Upper lobe of left lung (tissue), 4 donors: ENCODE data around the gene RIPOR2.

Experiments
- POLR2A ChIP-seq, 4 donors: fragments of 450-650 bp; IDR thresholded peaks; one replicate each; pipeline ENCODE4 v1.5.1; 2016 to 2017; ENCODE audit warnings: antibody characterized with exemption in 4 of 4, mild to moderate bottlenecking in 2 of 4
- POLR2AphosphoS5 ChIP-seq, 2 donors: sonication (generic); formaldehyde crosslinking; IDR thresholded peaks; one replicate each; pipeline ENCODE4 v1.5.1; 2017; ENCODE audit warnings: antibody characterized with exemption in 2 of 2
- TF ChIP-seq, protein P1 (sequence below), 6 experiments: fragments of 450-650 bp in 4 of 6; fragments of 200-600 bp in 2 of 6; sonication (generic) in 2 of 6; IDR thresholded peaks; one replicate each; pipeline ENCODE4 v1.5.1; 2016 to 2019; ENCODE audit warnings: antibody characterized with exemption in 6 of 6

DNA sequence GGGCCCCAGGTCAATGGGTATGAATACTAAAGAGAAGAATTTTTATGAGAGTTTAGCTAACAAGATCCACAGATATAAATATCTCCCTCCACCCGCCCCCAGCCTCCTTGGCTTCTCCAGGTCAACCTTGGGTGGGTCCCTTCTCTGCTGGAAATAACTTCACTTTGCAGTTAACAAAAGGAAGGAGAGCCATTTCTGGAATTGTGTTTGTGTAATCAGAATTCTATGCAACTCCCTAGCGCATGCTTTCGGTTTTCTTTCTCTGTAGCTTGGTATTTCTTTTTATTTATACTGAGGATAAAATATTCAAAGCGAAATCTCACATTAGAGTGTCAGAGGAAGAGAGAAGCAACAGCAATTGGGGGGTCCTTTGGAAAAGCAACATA is 27.1 kb downstream of the RIPOR2 start:
- TF ChIP-seq, protein P1, sequence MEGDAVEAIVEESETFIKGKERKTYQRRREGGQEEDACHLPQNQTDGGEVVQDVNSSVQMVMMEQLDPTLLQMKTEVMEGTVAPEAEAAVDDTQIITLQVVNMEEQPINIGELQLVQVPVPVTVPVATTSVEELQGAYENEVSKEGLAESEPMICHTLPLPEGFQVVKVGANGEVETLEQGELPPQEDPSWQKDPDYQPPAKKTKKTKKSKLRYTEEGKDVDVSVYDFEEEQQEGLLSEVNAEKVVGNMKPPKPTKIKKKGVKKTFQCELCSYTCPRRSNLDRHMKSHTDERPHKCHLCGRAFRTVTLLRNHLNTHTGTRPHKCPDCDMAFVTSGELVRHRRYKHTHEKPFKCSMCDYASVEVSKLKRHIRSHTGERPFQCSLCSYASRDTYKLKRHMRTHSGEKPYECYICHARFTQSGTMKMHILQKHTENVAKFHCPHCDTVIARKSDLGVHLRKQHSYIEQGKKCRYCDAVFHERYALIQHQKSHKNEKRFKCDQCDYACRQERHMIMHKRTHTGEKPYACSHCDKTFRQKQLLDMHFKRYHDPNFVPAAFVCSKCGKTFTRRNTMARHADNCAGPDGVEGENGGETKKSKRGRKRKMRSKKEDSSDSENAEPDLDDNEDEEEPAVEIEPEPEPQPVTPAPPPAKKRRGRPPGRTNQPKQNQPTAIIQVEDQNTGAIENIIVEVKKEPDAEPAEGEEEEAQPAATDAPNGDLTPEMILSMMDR (IDR thresholded peaks at IDR 0.05) = no peak
- TF ChIP-seq POLR2A (IDR thresholded peaks at IDR 0.05) (no peak), POLR2AphosphoS5 (IDR thresholded peaks at IDR 0.05) (no peak)
